Stimulated activated CD8-positive, alpha-beta memory T cell treated with anti-CD3 and anti-CD28 coated beads, Interleukin-2, amount 100 ng/mL, for 48 hours (primary cell): ENCODE data around the gene NMNAT2.
"Not testable (repeated sequence)": the region's sequence is repeated elsewhere in the genome, so short reads cannot be mapped to it uniquely, and the experiment has no call there.

Experiments
- DNase-seq, 2 donors: peaks; one replicate each; pipeline ENCODE4 v3.0.0-alpha.2; 2020; ENCODE audit warnings: low read depth in 2 of 2

The NMNAT2 gene

GRCh38 chr1:183262628-183263200, 155.5 kb downstream of the NMNAT2 start:
- DNase-seq, result no peak

DNA sequence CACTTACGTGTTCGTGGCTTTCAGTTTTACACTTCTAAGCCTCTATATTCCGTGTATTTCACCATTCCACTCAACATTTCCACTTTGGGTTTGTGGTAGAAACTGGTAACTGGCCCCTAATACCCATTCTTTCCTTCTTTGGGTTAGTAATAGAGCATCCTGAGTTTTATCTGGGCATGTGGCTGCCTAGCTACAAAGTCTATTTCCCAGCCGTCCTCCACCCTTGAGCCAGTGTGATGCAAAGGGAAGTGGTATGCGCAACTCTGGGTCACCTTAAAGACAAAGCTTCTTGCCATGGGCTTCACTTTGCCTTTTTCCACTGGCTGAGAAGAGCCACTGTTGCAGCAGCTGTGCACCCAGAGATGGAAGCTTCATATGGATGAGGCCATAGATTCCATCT, 158.3 kb downstream of the NMNAT2 start:
- DNase-seq, result no peak

- no peak for DNase-seq
Measured at GRCh38 chr1:183255073-183255472, 163.1 kb downstream of the NMNAT2 start.

- no peak for DNase-seq
Measured at GRCh38 chr1:183251959-183252450, 166.2 kb downstream of the NMNAT2 start.

- no peak for DNase-seq
Measured at GRCh38 chr1:183251101-183251958, 166.8 kb downstream of the NMNAT2 start.

- no peak for DNase-seq
Measured at GRCh38 chr1:183249941-183250452, 168.2 kb downstream of the NMNAT2 start.

- DNase-seq, result no peak
Measured at GRCh38 chr1:183248989-183249691, 169.0 kb downstream of the NMNAT2 start.

DNA sequence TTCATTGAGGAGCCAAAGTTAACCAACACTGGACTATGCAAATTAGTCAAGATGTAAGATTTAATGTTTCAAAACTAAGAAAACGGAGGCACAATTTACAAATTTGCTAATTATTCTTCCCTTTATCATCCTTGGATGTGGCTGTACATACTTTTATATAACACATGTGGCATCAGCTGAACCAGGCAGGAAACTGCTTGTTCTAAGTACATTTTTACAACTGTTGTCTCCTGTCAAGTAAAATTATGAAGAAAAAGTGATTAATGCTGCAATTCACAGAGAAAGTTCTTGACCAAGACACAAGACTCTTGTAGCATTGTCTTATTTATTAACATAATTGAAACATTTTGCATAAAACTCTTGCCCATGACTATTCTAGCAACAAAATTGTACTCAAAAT, 170.2 kb downstream of the NMNAT2 start:
- no peak for DNase-seq

DNA sequence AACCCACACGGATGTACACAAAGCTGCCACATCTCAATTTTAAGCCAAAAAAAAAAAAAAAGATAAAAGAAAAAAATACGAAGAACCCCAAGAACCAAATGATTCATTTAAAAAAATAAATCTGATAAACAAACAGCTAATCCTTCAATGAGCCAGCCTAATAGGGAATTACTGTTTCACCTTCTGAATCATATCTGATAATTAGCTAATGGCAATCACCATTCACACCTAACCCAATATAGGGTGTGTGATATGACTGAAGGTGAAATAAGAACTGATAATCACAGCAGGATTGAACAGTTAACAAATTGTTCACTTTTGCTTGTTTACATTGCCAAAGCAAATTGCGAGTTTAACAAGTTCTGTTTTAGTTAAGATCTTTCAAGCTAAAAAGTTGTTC, 170.7 kb downstream of the NMNAT2 start:
- DNase-seq, result no peak

- no peak for DNase-seq
Measured at GRCh38 chr1:183247066-183247465, 171.1 kb downstream of the NMNAT2 start.

- DNase-seq, result no peak
Measured at GRCh38 chr1:183246436-183246835, 171.7 kb downstream of the NMNAT2 start.

DNA sequence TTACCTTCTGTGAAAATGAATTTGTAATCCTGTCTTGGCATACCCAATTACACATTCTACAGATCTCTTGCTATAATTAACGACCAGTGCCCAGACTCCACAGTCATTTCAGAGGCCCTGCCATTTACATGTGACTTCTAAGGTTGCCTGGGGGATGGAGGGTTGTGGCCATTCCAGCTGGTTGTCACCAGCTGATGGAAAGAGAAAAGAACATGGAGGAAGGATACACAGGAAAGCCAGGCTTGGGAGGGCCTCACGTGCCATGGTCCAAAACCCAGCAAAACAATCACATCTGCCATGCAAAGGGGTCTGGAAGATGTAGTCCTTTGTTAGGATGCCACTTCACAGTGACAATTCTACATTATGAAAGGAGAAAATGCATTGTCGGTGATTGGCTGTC, 172.8 kb downstream of the NMNAT2 start:
- DNase-seq, result no peak

DNA sequence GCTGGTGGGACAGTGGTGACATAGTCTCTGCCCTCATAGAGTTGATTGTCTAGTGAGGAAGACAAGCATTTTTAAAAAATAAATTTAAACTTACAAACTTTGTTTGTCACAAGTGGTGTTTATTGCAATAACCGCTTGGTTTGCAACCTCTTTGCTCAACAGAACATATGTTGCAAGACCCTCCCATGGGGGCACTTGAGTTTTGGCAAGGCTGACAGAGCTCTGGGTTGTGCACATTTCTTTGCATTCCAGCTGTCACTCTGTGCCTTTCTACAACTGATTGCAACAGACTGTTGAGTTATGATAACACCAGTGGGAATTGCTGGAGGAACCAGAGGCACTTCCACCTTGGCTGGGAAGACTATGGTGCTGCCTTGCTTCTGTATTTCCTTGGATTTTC, 173.7 kb downstream of the NMNAT2 start:
- DNase-seq, result no peak

- DNase-seq, result no peak
Measured at GRCh38 chr1:183243161-183244050, 174.8 kb downstream of the NMNAT2 start.

GRCh38 chr1:183242556-183242955, 175.6 kb downstream of the NMNAT2 start:
- no peak for DNase-seq

DNA sequence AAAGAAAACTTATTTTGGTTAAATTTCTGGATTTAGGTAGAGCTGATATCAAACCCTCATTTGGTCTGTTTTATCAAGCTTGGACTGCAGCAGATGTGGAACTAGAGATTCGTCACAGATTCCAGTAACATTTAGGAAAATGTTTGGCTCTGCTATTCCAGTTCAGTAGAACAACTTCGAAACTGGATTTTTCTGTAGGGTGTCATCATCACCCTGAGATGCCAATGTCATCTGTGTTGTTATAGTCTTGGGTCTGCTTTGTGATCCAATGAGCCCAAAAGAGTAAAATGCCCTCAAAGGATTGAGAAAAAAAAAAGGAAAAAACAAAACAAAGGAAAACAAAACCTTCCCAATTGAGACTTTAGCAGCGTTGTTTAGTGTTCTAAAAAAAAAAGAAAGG, 176.7 kb downstream of the NMNAT2 start:
- no peak for DNase-seq

- not testable (repeated sequence) for DNase-seq
Measured at GRCh38 chr1:183240853-183241252, 177.3 kb downstream of the NMNAT2 start.

- no peak for DNase-seq
Measured at GRCh38 chr1:183240526-183240825, 177.7 kb downstream of the NMNAT2 start.

- DNase-seq, result no peak
Measured at GRCh38 chr1:183239793-183240525, 178.2 kb downstream of the NMNAT2 start.

DNA sequence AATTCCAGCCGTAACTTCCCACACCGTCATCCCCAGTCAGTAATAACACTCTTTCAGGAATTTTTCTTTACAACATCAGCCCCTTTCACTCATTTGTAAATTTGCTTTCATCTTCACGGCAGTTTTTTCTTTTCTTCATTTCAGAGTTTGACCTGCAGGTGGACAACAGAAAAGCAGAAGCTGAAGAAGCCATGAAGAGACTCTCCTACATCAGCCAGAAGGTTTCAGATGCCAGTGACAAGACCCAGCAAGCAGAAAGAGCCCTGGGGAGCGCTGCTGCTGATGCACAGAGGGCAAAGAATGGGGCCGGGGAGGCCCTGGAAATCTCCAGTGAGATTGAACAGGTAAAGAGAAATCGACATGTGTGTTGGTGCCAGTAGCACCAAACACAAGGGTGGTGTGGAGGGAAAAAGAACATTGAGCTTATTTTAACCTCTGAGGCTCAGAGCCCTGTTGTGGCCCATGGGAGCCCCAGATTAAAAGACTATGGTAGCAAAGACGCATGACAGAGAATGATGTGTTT, 178.9 kb downstream of the NMNAT2 start:
- DNase-seq, result no peak

GRCh38 chr1:183238071-183238470, 180.1 kb downstream of the NMNAT2 start:
- no peak for DNase-seq
